Hepatocyte (in vitro differentiated cells): Measurements from ENCODE around the gene IL12RB2. TPM values are rescaled to one million over a fixed set of nuclear protein-coding genes. Genes with fewer than 3 reads are reported as not detected.

Experiments
- DNase-seq: peaks from one replicate; pipeline ENCODE4 v3.0.0-alpha.2; 2016; ENCODE audit warnings: low spot score
- H2AFZ ChIP-seq: fragments of 200-600 bp; sonication (generic); 2 replicates; pipeline ENCODE4 v1.6.0; 2016; ENCODE audit warnings: antibody characterized with exemption, mild to moderate bottlenecking
- H3K27ac ChIP-seq: fragments of 200-600 bp; sonication (generic); 2 replicates; pipeline ENCODE4 v1.5.1; 2016; ENCODE audit warnings: mild to moderate bottlenecking
- H3K27me3 ChIP-seq: fragments of 200-600 bp; sonication (generic); 2 replicates; pipeline ENCODE4 v1.6.1; 2016
- H3K36me3 ChIP-seq: fragments of 200-600 bp; sonication (generic); replicated peaks from 2 replicates; pipeline ENCODE4 v1.5.1; 2016; ENCODE audit warnings: low read depth; ENCODE audit not compliant: insufficient read depth
- H3K4me1 ChIP-seq: fragments of 200-600 bp; sonication (generic); 2 replicates; pipeline ENCODE4 v1.5.1; 2016; ENCODE audit warnings: mild to moderate bottlenecking, moderate library complexity; ENCODE audit not compliant: insufficient read depth
- H3K4me2 ChIP-seq: fragments of 200-600 bp; sonication (generic); 2 replicates; pipeline ENCODE4 v1.6.0; 2016
- H3K4me3 ChIP-seq: fragments of 200-600 bp; sonication (generic); 2 replicates; pipeline ENCODE4 v1.5.1; 2016; ENCODE audit warnings: mild to moderate bottlenecking
- H3K79me2 ChIP-seq: fragments of 200-600 bp; sonication (generic); 2 replicates; pipeline ENCODE4 v1.6.0; 2017; ENCODE audit warnings: mild to moderate bottlenecking
- H3K9me2 ChIP-seq: fragments of 200-600 bp; sonication (generic); replicated peaks from 2 replicates; pipeline ENCODE4 v1.6.0; 2017; ENCODE audit warnings: mild to moderate bottlenecking; ENCODE audit not compliant: insufficient read depth
- H3K9me3 ChIP-seq: fragments of 200-600 bp; sonication (generic); 2 replicates; pipeline ENCODE4 v1.5.1; 2016; ENCODE audit warnings: low read depth, mild to moderate bottlenecking
- H4K20me1 ChIP-seq: fragments of 200-600 bp; sonication (generic); 2 replicates; pipeline ENCODE4 v1.6.0; 2016; ENCODE audit warnings: mild to moderate bottlenecking; ENCODE audit not compliant: insufficient read depth, poor library complexity, severe bottlenecking
- CTCF ChIP-seq: fragments of 200-600 bp; sonication (generic); IDR thresholded peaks from 2 replicates; pipeline ENCODE4 v1.5.1; 2016; ENCODE audit warnings: antibody characterized with exemption, mild to moderate bottlenecking; ENCODE audit not compliant: poor library complexity
- EZH2 ChIP-seq: fragments of 200-600 bp; sonication (generic); IDR thresholded peaks from 2 replicates; pipeline ENCODE4 v1.6.1; 2016; ENCODE audit warnings: antibody characterized with exemption, mild to moderate bottlenecking, borderline replicate concordance
- EZH2phosphoT487 ChIP-seq: fragments of 200-600 bp; sonication (generic); IDR thresholded peaks from one replicate; pipeline ENCODE4 v1.6.1; 2018; ENCODE audit warnings: antibody characterized with exemption, mild to moderate bottlenecking, low read depth, moderate library complexity; ENCODE audit not compliant: unreplicated experiment, severe bottlenecking
- WGBS: methylation state at CpG from one replicate; pipeline ENCODE4 v1.1.6; 2016; ENCODE audit warnings: low lambda C conversion rate; ENCODE audit errors: missing lambda C conversion rate; 5-methylcytosine and 5-hydroxymethylcytosine counted together
- polyA plus RNA-seq: library from polyadenylated mRNA; unstranded; fragments of >200 nt; fragmentation: Nextera tagmentation; extraction: Ambion mirVana; gene quantifications from 2 replicates; pipeline ENCODE4 v1.2.1, GENCODE V29; 2016
- total RNA-seq: library from RNA; depleted of rRNA; stranded (reverse); fragments of >200 nt; gene quantifications from 2 replicates; pipeline ENCODE4 v1.2.3, GENCODE V29; 2014

The IL12RB2 gene
- total and polyA plus RNA-seq, 2 experiments from 2014 or later = 0.47 TPM; not detected in 1

DNA sequence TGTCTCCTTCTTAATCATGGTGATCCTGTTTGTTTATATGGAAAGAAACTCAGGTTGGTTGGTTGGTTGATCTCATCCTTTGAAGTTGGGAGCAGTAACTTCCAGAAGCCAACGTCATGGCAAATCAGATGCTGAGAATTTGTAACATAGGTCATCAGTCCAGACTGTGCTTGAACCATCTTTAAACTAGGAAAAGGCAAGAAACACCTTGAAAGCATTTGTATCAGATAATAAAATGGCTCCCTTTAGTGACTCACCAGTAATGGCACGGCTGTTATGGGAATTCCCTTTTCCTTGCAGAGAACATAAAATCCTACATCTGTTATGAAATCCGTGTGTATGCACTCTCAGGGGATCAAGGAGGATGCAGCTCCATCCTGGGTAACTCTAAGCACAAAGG lies 64.5 kb downstream of the IL12RB2 start:
- H3K4me1 ChIP-seq = no peaks in the 10 kb centered on the region
- no peak overlapping the region for H3K4me2 ChIP-seq
- no peaks in the 10 kb centered on the region for H3K9me3 ChIP-seq
- peak overlapping the region; percentile 39 for H3K27ac ChIP-seq
- no peaks in the 10 kb centered on the region for H3K27me3 ChIP-seq
- H3K79me2 ChIP-seq = no peaks in the 10 kb centered on the region
- no peak overlapping the region for H2AFZ ChIP-seq
- no peaks in the 10 kb centered on the region for H3K9me2 ChIP-seq
- WGBS = 30% methylated on average over 3 of the region's 3 CpGs
- H3K4me3 ChIP-seq = no peak overlapping the region
- no peaks in the 10 kb centered on the region for H3K36me3 ChIP-seq
- no peaks in the 10 kb centered on the region for H4K20me1 ChIP-seq
- TF ChIP-seq CTCF (no peak), EZH2phosphoT487 (no peak), EZH2 (no peak)
- peak; percentile 33 for DNase-seq

DNA sequence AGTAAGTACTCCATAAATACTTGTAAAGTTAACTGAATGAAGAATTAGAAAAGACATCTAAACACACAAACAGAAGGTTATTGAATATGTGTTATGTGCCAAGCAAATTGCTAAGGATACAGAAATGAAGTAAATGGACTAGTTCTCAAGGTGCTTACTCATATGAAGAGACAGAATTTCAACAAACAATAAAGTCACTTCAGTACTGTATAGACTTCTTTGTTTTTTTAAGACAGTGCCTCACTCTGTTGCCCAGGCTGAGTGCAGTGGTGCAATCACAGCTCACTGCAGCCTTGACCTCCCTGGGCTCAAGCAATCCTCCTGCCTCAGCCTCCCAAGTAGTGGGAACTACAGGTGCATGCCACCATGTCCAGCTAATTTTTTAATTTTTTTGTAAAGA lies 65.2 kb downstream of the IL12RB2 start:
- H4K20me1 ChIP-seq = no peaks in the 10 kb centered on the region
- H3K9me3 ChIP-seq = no peaks in the 10 kb centered on the region
- peak overlapping the region; percentile 10 for H3K27ac ChIP-seq
- H3K27me3 ChIP-seq = no peaks in the 10 kb centered on the region
- no peak overlapping the region for H2AFZ ChIP-seq
- H3K4me2 ChIP-seq = no peak overlapping the region
- no peak for TF ChIP-seq CTCF
- H3K4me1 ChIP-seq = no peaks in the 10 kb centered on the region
- H3K4me3 ChIP-seq = no peak overlapping the region
- no peaks in the 10 kb centered on the region for H3K36me3 ChIP-seq
- DNase-seq = no peak
- no peaks in the 10 kb centered on the region for H3K9me2 ChIP-seq
- H3K79me2 ChIP-seq = no peaks in the 10 kb centered on the region

DNA sequence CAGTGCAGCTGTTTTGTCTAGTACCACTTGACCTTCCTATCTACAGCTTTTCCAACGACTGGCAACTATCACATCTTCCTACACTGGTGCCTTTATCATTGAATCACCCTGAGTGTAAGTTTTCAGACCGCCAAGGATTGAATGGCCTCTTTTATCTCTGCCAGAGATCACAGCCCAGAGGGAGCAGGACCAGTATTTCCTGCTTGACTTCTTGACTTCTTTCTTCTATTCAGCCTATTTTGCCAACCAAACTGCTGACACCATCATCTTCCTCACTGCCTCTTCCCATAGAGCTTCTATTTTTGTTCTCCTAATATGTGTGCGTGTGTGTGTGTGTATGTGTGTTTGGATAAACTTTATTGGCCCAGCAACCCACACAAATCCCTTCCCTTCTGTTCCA lies 68.7 kb downstream of the IL12RB2 start:
- no peak overlapping the region for H3K4me3 ChIP-seq

More for the DNA sequence above, 68.7 kb downstream of the IL12RB2 start:
- H2AFZ ChIP-seq = no peak overlapping the region
- no peaks in the 10 kb centered on the region for H3K79me2 ChIP-seq
- WGBS = 27% methylated on average over 3 of the region's 3 CpGs
- H4K20me1 ChIP-seq = no peaks in the 10 kb centered on the region
- H3K27ac ChIP-seq = no peak overlapping the region
- H3K9me2 ChIP-seq = no peaks in the 10 kb centered on the region
- no peak for DNase-seq
- H3K4me1 ChIP-seq = no peaks in the 10 kb centered on the region
- H3K36me3 ChIP-seq = no peaks in the 10 kb centered on the region
- H3K9me3 ChIP-seq = no peaks in the 10 kb centered on the region
- TF ChIP-seq CTCF = no peak
- no peak for TF ChIP-seq EZH2phosphoT487
- TF ChIP-seq EZH2 = no peak
- no peak overlapping the region for H3K4me2 ChIP-seq
- H3K27me3 ChIP-seq = no peaks in the 10 kb centered on the region
